A549 (cell line): ENCODE data around the gene FAM110C. TPM values are rescaled to one million over a fixed set of nuclear protein-coding genes. Genes with fewer than 3 reads are reported as not detected.

ENCODE experiments used
- ATAC-seq, 2 experiments: fragments of 200-7000 bp in 1 of 2; fragments of >200 bp in 1 of 2; cut with Nextera tagmentation in 1 of 2; cut with Tn5 transposase in 1 of 2; 3 replicates each; pipeline versions ENCODE4 v1.8.0 to v1.9.1; 2018 to 2020; ENCODE audit warnings: mild to moderate bottlenecking in 1 of 2, moderate library complexity in 1 of 2
- CTCF ChIA-PET: fragments of 300-600 bp; sonication (Branson Sonifier 250); formaldehyde crosslinking; extraction: SDS; loops from one replicate; lab custom pipeline; 2021; ENCODE audit warnings: antibody characterized with exemption, inconsistent platforms; lab: Yijun Ruan, JAX
- POLR2A ChIA-PET: fragments of 350-600 bp; formaldehyde crosslinking; extraction: SDS; loops from one replicate; lab custom pipeline; 2021; ENCODE audit warnings: antibody characterized with exemption, inconsistent platforms; lab: Yijun Ruan, JAX
- DNase-seq, 2 experiments: peaks; one replicate each; pipeline versions ENCODE4 v3.0.0 to v3.0.0-alpha.2; 2011 to 2016; ENCODE audit warnings: low read depth in 1 of 2, low spot score in 1 of 2
- FAIRE-seq: peaks from 2 replicates; lab custom pipeline; 2011; peaks lifted over from hg19 to GRCh38; lab: Jason Lieb, UNC
- H3K27ac ChIP-seq, 2 experiments: fragments of >200 bp; sonication (Bioruptor Twin); formaldehyde crosslinking; 3 replicates each; pipeline ENCODE4 v1.5.1; 2016 to 2017
- H3K4me1 ChIP-seq: fragments of >200 bp; sonication (Bioruptor Twin); formaldehyde crosslinking; 3 replicates; pipeline ENCODE4 v1.6.1; 2016
- H3K4me2 ChIP-seq: fragments of >200 bp; sonication (Bioruptor Twin); formaldehyde crosslinking; 3 replicates; pipeline ENCODE4 v1.6.1; 2016
- H3K4me3 ChIP-seq: fragments of >200 bp; sonication (Bioruptor Twin); formaldehyde crosslinking; 3 replicates; pipeline ENCODE4 v1.5.1; 2016
- H3K9me3 ChIP-seq: fragments of >200 bp; sonication (Bioruptor Twin); formaldehyde crosslinking; 3 replicates; pipeline ENCODE4 v1.6.1; 2016
- ATOH8 ChIP-seq: fragments of 250-450 bp; sonication (Bioruptor Pico); IDR thresholded peaks from 2 replicates; pipeline ENCODE4 v1.5.0; 2020; ENCODE audit warnings: low read depth, mild to moderate bottlenecking, moderate library complexity
- BCL3 ChIP-seq: fragments of >200 bp; sonication (Bioruptor Twin); formaldehyde crosslinking; IDR thresholded peaks from 3 replicates; pipeline ENCODE4 v1.6.1; 2016
- CBX8 ChIP-seq: fragments of 200-600 bp; sonication (generic); IDR thresholded peaks from 2 replicates; pipeline ENCODE4 v1.6.1; 2016
- CTCF ChIP-seq: fragments of >200 bp; sonication (Bioruptor Twin); formaldehyde crosslinking; IDR thresholded peaks from 3 replicates; pipeline ENCODE4 v1.5.1; 2016
- EHF ChIP-seq: fragments of 250-450 bp; sonication (Bioruptor Pico); IDR thresholded peaks from 2 replicates; pipeline ENCODE4 v1.5.0; 2020; ENCODE audit warnings: mild to moderate bottlenecking
- EHMT2 ChIP-seq: fragments of 200-600 bp; sonication (generic); IDR thresholded peaks from 2 replicates; pipeline ENCODE4 v1.6.1; 2016; ENCODE audit warnings: antibody characterized with exemption, low read depth, mild to moderate bottlenecking, moderate library complexity
- ELK1 ChIP-seq: fragments of 150-350 bp; IDR thresholded peaks from 2 replicates; pipeline ENCODE4 v1.6.1; 2014; ENCODE audit warnings: low read depth, mild to moderate bottlenecking, low read length
- ESRRA ChIP-seq: fragments of 150-350 bp; IDR thresholded peaks from 2 replicates; pipeline ENCODE4 v1.6.1; 2014; ENCODE audit warnings: mild to moderate bottlenecking, low read length, borderline replicate concordance
- FOSB ChIP-seq: fragments of 250-450 bp; sonication (Bioruptor Pico); IDR thresholded peaks from 2 replicates; pipeline ENCODE4 v1.5.0; 2020; ENCODE audit warnings: mild to moderate bottlenecking, moderate library complexity
- FOXS1 ChIP-seq: fragments of 250-450 bp; sonication (Bioruptor Pico); IDR thresholded peaks from 2 replicates; pipeline ENCODE4 v1.5.0; 2020; ENCODE audit warnings: mild to moderate bottlenecking, moderate library complexity
- HOXB5 ChIP-seq: fragments of 250-450 bp; sonication (Bioruptor Pico); IDR thresholded peaks from 2 replicates; pipeline ENCODE4 v1.5.0; 2020; ENCODE audit warnings: mild to moderate bottlenecking, moderate library complexity
- MAFK ChIP-seq: fragments of 450-650 bp; IDR thresholded peaks from 2 replicates; pipeline ENCODE4 v1.6.1; 2014; ENCODE audit not compliant: partially characterized antibody
- MAX ChIP-seq: IDR thresholded peaks from 2 replicates; pipeline ENCODE4 v1.6.1; 2012
- NFE2L2 ChIP-seq: fragments of 150-350 bp; conservative IDR thresholded peaks from 2 replicates; pipeline ENCODE4 v1.6.1; 2014; ENCODE audit warnings: low read length
- NPAS2 ChIP-seq: fragments of 250-450 bp; sonication (Bioruptor Pico); IDR thresholded peaks from 2 replicates; pipeline ENCODE4 v1.8.0; 2022; ENCODE audit warnings: mild to moderate bottlenecking, moderate library complexity, borderline replicate concordance
- POLR2A ChIP-seq: IDR thresholded peaks from 2 replicates; pipeline ENCODE4 v1.6.1; 2012; ENCODE audit warnings: mild to moderate bottlenecking, low read length
- POLR2AphosphoS2 ChIP-seq: conservative IDR thresholded peaks from 2 replicates; pipeline ENCODE4 v1.6.1; 2012; ENCODE audit warnings: low read length, improper control_type of control experiment, inconsistent platforms
- RARB ChIP-seq: fragments of 250-450 bp; sonication (Bioruptor Pico); IDR thresholded peaks from 2 replicates; pipeline ENCODE4 v1.8.0; 2021; ENCODE audit warnings: mild to moderate bottlenecking, moderate library complexity
- RCOR1 ChIP-seq: fragments of 150-350 bp; IDR thresholded peaks from 2 replicates; pipeline ENCODE4 v1.6.1; 2014; ENCODE audit warnings: antibody characterized with exemption, low read length, low read depth
- TFCP2L1 ChIP-seq: fragments of 250-450 bp; sonication (Bioruptor Pico); IDR thresholded peaks from 2 replicates; pipeline ENCODE4 v1.5.0; 2021; ENCODE audit warnings: mild to moderate bottlenecking
- TP53 ChIP-seq: fragments of 250-450 bp; sonication (Bioruptor Pico); IDR thresholded peaks from 2 replicates; pipeline ENCODE4 v1.5.0; 2021; ENCODE audit warnings: mild to moderate bottlenecking, moderate library complexity
- USF2 ChIP-seq: fragments of 450-650 bp; IDR thresholded peaks from 2 replicates; pipeline ENCODE4 v1.6.1; 2014; ENCODE audit warnings: antibody characterized with exemption
- ZC3H11A ChIP-seq: fragments of 450-650 bp; IDR thresholded peaks from 2 replicates; pipeline ENCODE4 v1.6.1; 2014; ENCODE audit warnings: antibody characterized with exemption, mild to moderate bottlenecking
- ZSCAN20 ChIP-seq: fragments of 250-450 bp; sonication (Bioruptor Pico); IDR thresholded peaks from 2 replicates; pipeline ENCODE4 v1.8.0; 2022; ENCODE audit warnings: mild to moderate bottlenecking, moderate library complexity
- WGBS: methylation state at CpG from one replicate; pipeline ENCODE4 v1.1.6; 2017; ENCODE audit errors: missing lambda C conversion rate; 5-methylcytosine and 5-hydroxymethylcytosine counted together
- polyA plus RNA-seq, 4 experiments: library from polyadenylated mRNA; depleted of rRNA in 3 of 4; stranded (reverse); fragments of >200 nt; fragmentation: RNase III in 1 of 4; extraction: RNeasy Plus Mini Kit Qiagen cat#74134 plus additional on column Dnase treatment in 1 of 4; gene quantifications; 2 replicates in 3 of 4; 3 replicates in 1 of 4; pipeline ENCODE4 v1.2.3, GENCODE V29; 2011 to 2017

The FAM110C gene
- polyA plus RNA-seq, 2 of the 4 experiments (the other 2 are of a cell fraction), result 0.08 to 0.35 TPM

- H3K9me3 ChIP-seq, result peaks cover 4% of the 10 kb centered on the region; the same call in 1 of the 3 replicates
- 0% methylated on average over 2 of the region's 2 CpGs for WGBS
- H3K4me1 ChIP-seq, result no peaks in the 10 kb centered on the region
- TF ChIP-seq HOXB5, result no peak
- peak; percentile 64 for TF ChIP-seq NFE2L2
- no peak for TF ChIP-seq FOSB
- TF ChIP-seq ZC3H11A, result no peak
- no peak for TF ChIP-seq POLR2AphosphoS2
- peak; percentile 29 for TF ChIP-seq MAFK
- TF ChIP-seq, all 56 proteins: peak for 2
- ATAC-seq (no peak), FAIRE-seq (no peak), DNase-seq (no peak)
- Histone ChIP-seq H3K4me2 (no peak overlapping the region), H3K27ac (no peak overlapping the region), H3K4me3 (no peak overlapping the region)
- POLR2A ChIA-PET, result no interaction called here
- CTCF ChIA-PET, result no interaction called here
Measured at GRCh38 chr2:51613-52012, 5.3 kb upstream of the FAM110C start.

- peaks cover 8% of the 10 kb centered on the region; the same call in 1 of the 3 replicates for H3K4me1 ChIP-seq
- no peak overlapping the region for H3K4me2 ChIP-seq
- WGBS, result 35% methylated on average over 3 of the region's 3 CpGs
- DNase-seq (no peak), FAIRE-seq (no peak), ATAC-seq (no peak)
- H3K9me3 ChIP-seq, result no peaks in the 10 kb centered on the region
- ChIA-PET CTCF (no interaction called here), POLR2A (no interaction called here)
- H3K4me3 ChIP-seq, result no peak overlapping the region; the same call in 2 of the 3 replicates
- H3K27ac ChIP-seq, result no peak overlapping the region
- no peak for TF ChIP-seq ESRRA
- no peak for TF ChIP-seq EHF (CRISPR knock-in tag)
- TF ChIP-seq MAFK, result no peak
- no peak for TF ChIP-seq RARB (CRISPR knock-in tag)
- TF ChIP-seq POLR2AphosphoS2, result no peak
- no peak for TF ChIP-seq ZSCAN20 (CRISPR knock-in tag)
- TF ChIP-seq RCOR1, result no peak
- TF ChIP-seq CBX8, result no peak
- TF ChIP-seq ELK1, result no peak
- TF ChIP-seq FOXS1 (CRISPR knock-in tag), result no peak
Measured at GRCh38 chr2:47737-48136, 1.4 kb upstream of the FAM110C start.

- Histone ChIP-seq H3K9me3 (no peaks in the 10 kb centered on the region), H3K4me1 (peaks cover 8% of the 10 kb centered on the region; the same call in 1 of the 3 replicates), H3K27ac (no peak overlapping the region), H3K4me3 (no peak overlapping the region; the same call in 2 of the 3 replicates), H3K4me2 (peak overlapping the region; percentile 81)
- TF ChIP-seq EHF (CRISPR knock-in tag), result no peak
- TF ChIP-seq BCL3, result no peak
- TF ChIP-seq TP53 (CRISPR knock-in tag), result no peak
- no peak for TF ChIP-seq POLR2A
- 60% methylated on average over 14 of the region's 14 CpGs for whole genome bisulfite sequencing
- CTCF ChIA-PET, result no interaction called here
- no peak for FAIRE-seq
- no peak for ATAC-seq
- DNase-seq, result no peak
- POLR2A ChIA-PET, result no interaction called here
Measured at GRCh38 chr2:47346-47725, 1.0 kb upstream of the FAM110C start.

GRCh38 chr2:46131-46470 lies 204 bp downstream of the FAM110C start:
- 18% methylated on average over 16 of the region's 52 CpGs for WGBS
- no peaks in the 10 kb centered on the region for H3K9me3 ChIP-seq
- H3K4me1 ChIP-seq, result peaks cover 8% of the 10 kb centered on the region; the same call in 1 of the 3 replicates
- peak; percentile 20 to 59; a peak in 3 of 6 replicates for ATAC-seq
- no peak for TF ChIP-seq MAX
- TF ChIP-seq USF2, result no peak
- TF ChIP-seq ZSCAN20 (CRISPR knock-in tag), result no peak
- no peak for TF ChIP-seq EHMT2
- no peak for TF ChIP-seq TFCP2L1 (CRISPR knock-in tag)
- TF ChIP-seq CTCF, result no peak
- TF ChIP-seq NPAS2 (CRISPR knock-in tag), result no peak
- no peak for TF ChIP-seq ATOH8 (CRISPR knock-in tag)
- no peak for TF ChIP-seq ESRRA
- no peak for DNase-seq
- no peak for FAIRE-seq
- H3K4me3 ChIP-seq, result peak overlapping the region; percentile 51
- H3K4me2 ChIP-seq, result peak overlapping the region; percentile 81
- POLR2A ChIA-PET, result no interaction called here
- CTCF ChIA-PET, result no interaction called here
- peak overlapping the region in 1 of 2 experiments; percentile 55; a peak in 2 of 6 replicates for H3K27ac ChIP-seq
